ENCODE data around the gene XKR3. TPM values are rescaled to one million over a fixed set of nuclear protein-coding genes. Genes with fewer than 3 reads are reported as not detected.

XKR3 gene
- polyA plus RNA-seq, 3 donors = 0.07 TPM; not detected in 2

DNA sequence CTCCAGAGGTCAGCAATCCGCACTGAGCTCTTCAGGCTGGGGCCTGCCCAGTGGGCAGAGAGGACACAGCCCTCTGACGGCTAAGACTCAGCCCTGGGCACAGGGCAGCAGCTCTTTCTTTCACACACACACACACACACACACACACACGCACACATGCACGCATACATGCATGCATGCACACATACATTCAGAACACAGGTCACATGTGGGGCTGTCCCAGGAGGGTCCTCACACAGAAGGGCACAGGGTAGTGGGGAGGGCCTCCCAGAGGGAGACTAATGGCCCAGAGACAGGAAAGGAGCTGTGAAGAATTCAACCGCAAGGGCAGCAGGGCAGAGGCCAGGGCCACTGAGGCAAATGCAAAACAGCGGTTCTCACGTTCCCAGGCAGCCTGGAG is 20.3 kb upstream of the XKR3 start:
- H3K79me2 ChIP-seq (ENCODE audit: insufficient read depth, low read length) = no peaks in the 10 kb centered on the region
- peaks cover 15% of the 10 kb centered on the region for H3K4me1 Mint-ChIP-seq
- H3K4me3 Mint-ChIP-seq = no peak overlapping the region
- peaks cover 0 to 4% of the 10 kb centered on the region in 2 donors for H3K36me3 Mint-ChIP-seq
- no peak for DNase-seq
- H3K9me3 Mint-ChIP-seq = peaks cover 7 to 22% (median 13%) of the 10 kb centered on the region in 7 donors
- TF ChIP-seq, protein P1, sequence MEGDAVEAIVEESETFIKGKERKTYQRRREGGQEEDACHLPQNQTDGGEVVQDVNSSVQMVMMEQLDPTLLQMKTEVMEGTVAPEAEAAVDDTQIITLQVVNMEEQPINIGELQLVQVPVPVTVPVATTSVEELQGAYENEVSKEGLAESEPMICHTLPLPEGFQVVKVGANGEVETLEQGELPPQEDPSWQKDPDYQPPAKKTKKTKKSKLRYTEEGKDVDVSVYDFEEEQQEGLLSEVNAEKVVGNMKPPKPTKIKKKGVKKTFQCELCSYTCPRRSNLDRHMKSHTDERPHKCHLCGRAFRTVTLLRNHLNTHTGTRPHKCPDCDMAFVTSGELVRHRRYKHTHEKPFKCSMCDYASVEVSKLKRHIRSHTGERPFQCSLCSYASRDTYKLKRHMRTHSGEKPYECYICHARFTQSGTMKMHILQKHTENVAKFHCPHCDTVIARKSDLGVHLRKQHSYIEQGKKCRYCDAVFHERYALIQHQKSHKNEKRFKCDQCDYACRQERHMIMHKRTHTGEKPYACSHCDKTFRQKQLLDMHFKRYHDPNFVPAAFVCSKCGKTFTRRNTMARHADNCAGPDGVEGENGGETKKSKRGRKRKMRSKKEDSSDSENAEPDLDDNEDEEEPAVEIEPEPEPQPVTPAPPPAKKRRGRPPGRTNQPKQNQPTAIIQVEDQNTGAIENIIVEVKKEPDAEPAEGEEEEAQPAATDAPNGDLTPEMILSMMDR (IDR thresholded peaks at IDR 0.05) = no peak
- H3K27ac Mint-ChIP-seq = no peak overlapping the region
- H3K27me3 ChIP-seq (ENCODE audit: control insufficient read depth in 2 of 2, insufficient read depth in 2 of 2, low read length in 2 of 2) = no peaks in the 10 kb centered on the region
- H2AFZ ChIP-seq (ENCODE audit: insufficient read depth, low read depth, low read length, poor library complexity, severe bottlenecking) = no peak overlapping the region
- peaks cover 0 to 4% (median 1%) of the 10 kb centered on the region in 3 donors for H3K27me3 Mint-ChIP-seq (ENCODE audit: low read depth in 3 of 3)
- H3K4me2 ChIP-seq (replicated peaks; ENCODE audit: extremely low read depth, low read length, poor library complexity, severe bottlenecking) = no peak overlapping the region
- H3K36me3 ChIP-seq (replicated peaks in 1 of 2; ENCODE audit: control insufficient read depth in 1 of 2, insufficient read depth in 2 of 2, low read length in 2 of 2) = no peaks in the 10 kb centered on the region
- H3K9me3 ChIP-seq (replicated peaks in 1 of 2; ENCODE audit: control insufficient read depth in 1 of 2, insufficient read depth in 1 of 2, low read length in 2 of 2) = peaks cover 0 to 18% of the 10 kb centered on the region in 2 donors
- no peak overlapping the region for H3K4me3 ChIP-seq (replicated peaks in 1 of 3; ENCODE audit: low read depth in 2 of 3, low read length in 3 of 3)
- WGBS (ENCODE audit: insufficient coverage) = 82% methylated on average over 5 of the region's 7 CpGs
- no peaks in the 10 kb centered on the region for H4K20me1 ChIP-seq (ENCODE audit: insufficient read depth, low read length)
- H3K4me1 ChIP-seq (ENCODE audit: control insufficient read depth in 1 of 2, insufficient read depth in 2 of 2, low read length in 2 of 2) = peaks cover 3 to 13% of the 10 kb centered on the region in 2 donors
- H3K27ac ChIP-seq (ENCODE audit: low read depth in 1 of 2, low read length in 2 of 2) = no peak overlapping the region
- no peak overlapping the region for H3K9ac ChIP-seq (ENCODE audit: insufficient read depth, low read length, poor library complexity, severe bottlenecking)
- intact Hi-C loops (cut with micrococcal nuclease) = no loop called here

DNA sequence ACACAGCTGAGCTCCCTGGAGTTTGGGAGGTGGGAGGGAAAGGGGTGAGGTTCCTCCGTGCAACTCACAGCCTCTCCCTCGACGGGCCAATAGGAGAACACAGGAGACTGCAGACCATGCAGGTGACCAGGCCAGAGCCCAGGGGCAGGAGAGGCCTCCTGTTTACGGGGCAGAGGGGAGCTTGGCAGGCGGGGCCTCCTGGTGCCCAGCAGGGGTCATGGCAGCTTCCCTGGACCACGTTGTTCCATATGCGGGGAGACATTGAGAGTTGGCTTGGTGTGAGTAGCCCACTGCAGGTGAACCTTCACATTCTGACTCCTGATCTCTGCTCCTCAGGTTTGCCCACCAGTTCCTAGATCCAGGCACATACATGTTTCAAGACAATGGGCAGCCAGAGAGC is 19.3 kb upstream of the XKR3 start:
- H3K4me3 ChIP-seq (replicated peaks in 1 of 3; ENCODE audit: low read depth in 2 of 3, low read length in 3 of 3) = no peak overlapping the region
- H3K79me2 ChIP-seq (ENCODE audit: insufficient read depth, low read length) = no peaks in the 10 kb centered on the region
- peaks cover 0 to 4% of the 10 kb centered on the region in 2 donors for H3K36me3 Mint-ChIP-seq
- no peaks in the 10 kb centered on the region for H3K27me3 ChIP-seq (ENCODE audit: control insufficient read depth in 2 of 2, insufficient read depth in 2 of 2, low read length in 2 of 2)
- H2AFZ ChIP-seq (ENCODE audit: insufficient read depth, low read depth, low read length, poor library complexity, severe bottlenecking) = no peak overlapping the region
- H3K27me3 Mint-ChIP-seq (ENCODE audit: low read depth in 3 of 3) = peaks cover 0 to 6% (median 3%) of the 10 kb centered on the region in 3 donors
- no peak for DNase-seq
- H3K9me3 ChIP-seq (replicated peaks in 1 of 2; ENCODE audit: control insufficient read depth in 1 of 2, insufficient read depth in 1 of 2, low read length in 2 of 2) = peaks cover 0 to 18% of the 10 kb centered on the region in 2 donors
- no peak overlapping the region for H3K4me2 ChIP-seq (replicated peaks; ENCODE audit: extremely low read depth, low read length, poor library complexity, severe bottlenecking)
- WGBS (ENCODE audit: insufficient coverage) = 97% methylated on average over 6 of the region's 7 CpGs
- intact Hi-C loops (cut with micrococcal nuclease) = no loop called here
- H3K36me3 ChIP-seq (replicated peaks in 1 of 2; ENCODE audit: control insufficient read depth in 1 of 2, insufficient read depth in 2 of 2, low read length in 2 of 2) = no peaks in the 10 kb centered on the region
- no peak overlapping the region for H3K27ac Mint-ChIP-seq
- no peaks in the 10 kb centered on the region for H4K20me1 ChIP-seq (ENCODE audit: insufficient read depth, low read length)
- peaks cover 13% of the 10 kb centered on the region for H3K4me1 Mint-ChIP-seq
- H3K9ac ChIP-seq (ENCODE audit: insufficient read depth, low read length, poor library complexity, severe bottlenecking) = no peak overlapping the region
- H3K4me1 ChIP-seq (ENCODE audit: control insufficient read depth in 1 of 2, insufficient read depth in 2 of 2, low read length in 2 of 2) = peaks cover 3 to 13% of the 10 kb centered on the region in 2 donors
- no peak overlapping the region for H3K27ac ChIP-seq (ENCODE audit: low read depth in 1 of 2, low read length in 2 of 2)
- H3K4me3 Mint-ChIP-seq = no peak overlapping the region
- H3K9me3 Mint-ChIP-seq = peaks cover 7 to 27% (median 12%) of the 10 kb centered on the region in 7 donors
- TF ChIP-seq, protein P1 (IDR thresholded peaks at IDR 0.05) = no peak
